ENCODE data around the gene NFATC4.
A peak's percentile ranks its signal among the peaks of the same experiment; 100 is the strongest.

NFATC4 gene

DNA sequence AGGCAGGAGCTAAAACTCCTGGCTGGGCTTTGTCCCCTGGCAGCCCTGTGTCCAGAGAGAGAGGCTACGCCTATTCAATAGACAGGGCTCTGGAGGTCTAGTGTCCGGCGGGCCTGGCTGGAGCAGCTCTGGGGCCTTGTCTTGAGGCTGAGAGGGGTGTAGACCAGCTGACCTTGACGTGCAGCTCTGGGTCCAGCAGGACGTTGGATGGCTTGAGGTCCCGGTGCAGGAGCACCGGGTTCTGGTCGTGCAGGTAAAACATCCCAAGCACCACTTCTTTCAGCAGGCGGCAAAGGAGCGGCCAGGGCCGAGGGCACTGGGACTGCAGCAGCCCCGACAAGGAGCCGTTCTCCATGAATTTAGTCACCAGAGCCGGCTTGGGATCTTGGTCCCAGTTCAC is 29.1 kb upstream of the NFATC4 start:
- TF ChIP-seq, protein P1, sequence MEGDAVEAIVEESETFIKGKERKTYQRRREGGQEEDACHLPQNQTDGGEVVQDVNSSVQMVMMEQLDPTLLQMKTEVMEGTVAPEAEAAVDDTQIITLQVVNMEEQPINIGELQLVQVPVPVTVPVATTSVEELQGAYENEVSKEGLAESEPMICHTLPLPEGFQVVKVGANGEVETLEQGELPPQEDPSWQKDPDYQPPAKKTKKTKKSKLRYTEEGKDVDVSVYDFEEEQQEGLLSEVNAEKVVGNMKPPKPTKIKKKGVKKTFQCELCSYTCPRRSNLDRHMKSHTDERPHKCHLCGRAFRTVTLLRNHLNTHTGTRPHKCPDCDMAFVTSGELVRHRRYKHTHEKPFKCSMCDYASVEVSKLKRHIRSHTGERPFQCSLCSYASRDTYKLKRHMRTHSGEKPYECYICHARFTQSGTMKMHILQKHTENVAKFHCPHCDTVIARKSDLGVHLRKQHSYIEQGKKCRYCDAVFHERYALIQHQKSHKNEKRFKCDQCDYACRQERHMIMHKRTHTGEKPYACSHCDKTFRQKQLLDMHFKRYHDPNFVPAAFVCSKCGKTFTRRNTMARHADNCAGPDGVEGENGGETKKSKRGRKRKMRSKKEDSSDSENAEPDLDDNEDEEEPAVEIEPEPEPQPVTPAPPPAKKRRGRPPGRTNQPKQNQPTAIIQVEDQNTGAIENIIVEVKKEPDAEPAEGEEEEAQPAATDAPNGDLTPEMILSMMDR (IDR thresholded peaks at IDR 0.05; ENCODE audit: low read depth, low read length, missing control alignments), result no peak
- H3K4me3 ChIP-seq (replicated peaks; ENCODE audit: low read depth, low read length), result no peak overlapping the region
- no peak for DNase-seq (ENCODE audit: extremely low read depth, low read depth)

DNA sequence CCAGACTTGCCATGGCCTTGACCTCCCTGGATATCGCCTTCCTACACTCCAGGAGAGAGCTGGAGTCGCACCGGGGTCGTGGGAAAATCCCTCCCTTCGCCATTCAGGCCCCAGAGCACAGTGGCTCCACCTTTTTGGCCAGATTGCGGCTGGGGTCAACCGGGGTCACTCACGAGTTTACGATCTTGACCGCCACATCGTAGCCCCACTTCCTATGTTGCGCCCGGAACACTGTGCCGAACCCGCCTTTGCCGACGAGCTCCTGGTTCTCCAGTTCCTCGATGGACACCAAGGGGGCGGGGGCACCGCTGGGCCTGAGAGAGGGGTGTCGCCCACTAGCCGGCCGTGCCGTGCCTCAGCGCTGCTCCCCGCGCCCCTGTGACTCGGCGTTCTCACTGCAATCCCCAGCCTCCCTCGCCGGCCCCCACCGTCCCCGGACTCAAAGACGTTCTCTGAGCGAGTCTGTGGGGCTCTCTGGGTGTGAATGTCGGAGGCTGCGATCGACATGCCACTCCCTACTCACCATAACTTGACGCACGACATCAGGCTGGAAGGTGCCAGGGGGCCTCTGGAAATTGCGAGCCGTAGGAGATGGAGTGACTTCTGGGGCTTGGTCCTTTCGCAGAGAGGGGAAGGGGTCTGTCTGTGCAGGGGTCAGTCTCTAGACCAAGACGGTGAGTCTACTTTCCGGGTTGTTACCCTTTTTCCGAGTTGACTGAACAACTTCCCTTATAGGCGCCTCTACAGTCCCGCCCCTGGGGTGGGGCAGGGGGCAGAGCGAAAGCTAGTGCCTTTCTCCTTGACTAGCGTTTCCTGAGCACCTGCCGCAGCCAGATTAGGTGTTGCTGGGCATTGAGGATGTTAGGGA is 28.5 kb upstream of the NFATC4 start, which contains the start of gene RIPK3:
RIPK3 (minus strand) TSS at position 708 of the 868 bp plus-strand sequence; CDS start at position 543, 165 bp downstream.
- no peak for DNase-seq (ENCODE audit: extremely low read depth, low read depth)
- H3K4me3 ChIP-seq (replicated peaks; ENCODE audit: low read depth, low read length), result 0 out of 2 replicates have a peak within 1 kb of the TSS, but pooled peaks have one; percentile 9
- TF ChIP-seq, protein P1 (IDR thresholded peaks at IDR 0.05; ENCODE audit: low read depth, low read length, missing control alignments), result no peak

DNA sequence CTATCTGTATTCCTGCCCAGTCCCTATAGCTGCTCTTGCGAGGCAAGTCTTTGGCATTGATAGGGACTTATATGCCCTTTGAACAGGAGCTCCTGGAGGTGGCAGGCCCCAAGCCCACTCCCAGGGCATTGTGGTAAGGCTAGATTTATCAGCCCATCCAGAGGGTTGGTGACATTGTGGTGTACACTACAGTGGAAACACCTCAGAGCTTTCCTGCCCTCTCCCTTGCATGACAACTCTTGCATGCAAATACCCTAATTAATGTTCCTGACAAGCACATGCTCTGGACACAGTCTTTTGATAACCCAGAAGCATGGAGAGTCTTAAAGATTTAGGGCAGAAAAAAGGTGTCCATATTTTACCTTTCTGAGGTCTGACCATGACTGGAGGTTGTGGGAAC is 27.4 kb upstream of the NFATC4 start:
- no peak for DNase-seq (ENCODE audit: extremely low read depth, low read depth)
- no peak overlapping the region for H3K4me3 ChIP-seq (replicated peaks; ENCODE audit: low read depth, low read length)
- TF ChIP-seq, protein P1 (IDR thresholded peaks at IDR 0.05; ENCODE audit: low read depth, low read length, missing control alignments), result no peak

DNA sequence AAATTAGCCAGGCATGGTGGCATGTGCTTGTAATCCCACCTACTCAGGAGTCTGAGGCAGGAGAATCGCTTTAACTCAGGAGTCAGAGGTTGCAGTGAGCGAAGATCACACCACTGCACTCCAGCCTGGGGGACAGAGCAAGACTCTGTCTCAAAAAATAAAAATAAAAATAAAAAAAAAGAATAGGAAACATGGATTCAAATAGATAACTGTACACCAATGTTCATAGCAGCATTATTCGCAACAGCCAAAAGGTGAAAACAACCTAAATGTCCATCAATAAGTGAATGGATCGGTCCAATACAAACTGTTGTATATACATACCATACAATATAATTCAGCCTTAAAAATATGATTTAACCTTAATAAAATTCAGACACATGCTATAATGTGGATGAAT is 25.1 kb upstream of the NFATC4 start:
- no peak overlapping the region for H3K4me3 ChIP-seq (replicated peaks; ENCODE audit: low read depth, low read length)
- TF ChIP-seq, protein P1 (IDR thresholded peaks at IDR 0.05; ENCODE audit: low read depth, low read length, missing control alignments), result no peak
- DNase-seq (ENCODE audit: extremely low read depth, low read depth), result no peak

DNA sequence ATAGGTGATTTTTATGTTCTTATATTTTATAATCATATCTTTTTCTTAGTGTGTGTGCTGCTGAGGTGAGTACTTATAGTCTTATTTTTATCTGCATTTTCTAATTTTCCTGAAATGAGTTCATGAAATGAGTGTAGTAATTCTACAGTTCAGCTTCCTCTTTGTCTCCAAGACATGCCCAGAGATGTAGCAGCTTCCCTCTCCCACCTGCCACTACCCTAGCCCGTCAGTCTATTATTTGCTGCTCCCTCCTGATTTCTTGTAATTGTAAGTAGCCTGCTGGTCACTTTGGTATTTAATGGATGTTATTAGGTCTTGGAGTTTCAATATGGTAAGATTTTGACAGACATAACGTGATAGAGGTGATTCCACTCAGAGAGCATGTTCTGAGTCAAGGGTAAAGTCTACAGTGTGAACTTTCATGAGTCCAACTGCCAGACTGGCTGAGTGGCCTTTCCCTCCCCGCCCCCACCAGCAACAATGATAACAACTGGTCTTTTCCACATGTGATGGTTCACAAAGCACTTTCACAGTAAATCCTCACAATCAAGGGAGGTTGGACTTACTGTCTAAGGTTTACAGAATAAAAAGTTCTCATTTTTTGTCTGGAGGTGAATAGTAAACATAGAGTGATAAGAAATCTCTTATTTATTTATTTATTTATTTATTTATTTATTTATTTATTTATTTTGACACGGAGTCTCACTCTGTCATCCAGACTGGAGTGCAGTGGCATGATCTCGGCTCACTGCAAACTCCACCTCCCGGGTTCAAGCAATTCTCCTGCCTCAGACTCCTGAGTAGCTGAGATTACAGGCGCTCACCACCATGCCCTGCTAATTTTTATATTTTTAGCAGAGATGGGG is 24.0 kb upstream of the NFATC4 start:
- DNase-seq (ENCODE audit: extremely low read depth, low read depth), result no peak
- H3K4me3 ChIP-seq (replicated peaks; ENCODE audit: low read depth, low read length), result no peak overlapping the region
- TF ChIP-seq, protein P1 (IDR thresholded peaks at IDR 0.05; ENCODE audit: low read depth, low read length, missing control alignments), result no peak

DNA sequence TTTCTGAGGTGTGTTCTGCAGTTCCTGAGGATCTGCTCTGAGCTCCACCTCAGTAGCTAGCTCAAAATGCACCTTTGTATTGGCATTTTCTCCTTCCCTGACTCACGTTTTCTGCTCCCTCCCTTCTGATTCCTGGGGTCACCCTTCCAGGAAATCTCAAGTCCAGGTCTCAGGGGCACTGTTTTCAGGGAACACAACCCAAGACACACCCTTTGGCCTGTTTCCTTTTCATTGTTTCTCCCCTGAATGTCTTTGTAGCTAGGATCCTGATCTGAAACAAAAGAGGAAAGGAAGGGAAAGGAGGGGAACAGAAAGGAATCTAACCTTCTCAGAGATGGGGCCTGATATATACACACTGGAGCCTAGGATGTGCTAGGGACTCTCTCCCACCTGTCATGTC is 20.9 kb upstream of the NFATC4 start:
- no peak overlapping the region for H3K4me3 ChIP-seq (replicated peaks; ENCODE audit: low read depth, low read length)
- DNase-seq (ENCODE audit: extremely low read depth, low read depth), result no peak
- TF ChIP-seq, protein P1 (IDR thresholded peaks at IDR 0.05; ENCODE audit: low read depth, low read length, missing control alignments), result no peak

All from HFF-Myc (cell line).